Panc1 (cell line): ENCODE results near the gene CELA1. TPM values are rescaled to one million over a fixed set of nuclear protein-coding genes. Genes with fewer than 3 reads are reported as not detected.

Source experiments
- ATAC-seq: fragments of 200-7000 bp; cut with Tn5 transposase; 2 replicates; pipeline ENCODE4 v1.9.1; 2020; ENCODE audit warnings: mild to moderate bottlenecking, moderate library complexity
- BruUV-seq: library from RNA; stranded (reverse); fragments of 400-500 nt; replicated peaks from 2 replicates; lab custom pipeline; 2021; lab: Mats Ljungman, UMichigan
- CTCF ChIA-PET: fragments of 300-600 bp; sonication (Branson Sonifier 250); formaldehyde crosslinking; loops from one replicate; lab custom pipeline; 2022; ENCODE audit warnings: antibody characterized with exemption; lab: Charles Lee
- POLR2A ChIA-PET: fragments of 300-600 bp; sonication (Branson Sonifier 250); formaldehyde crosslinking; loops from one replicate; lab custom pipeline; 2022; ENCODE audit warnings: antibody characterized with exemption; lab: Charles Lee
- DNase-seq: peaks from one replicate; pipeline ENCODE4 v3.0.0-alpha.2; 2010; ENCODE audit warnings: low read depth, low spot score
- H3K27ac ChIP-seq: 2 replicates; pipeline ENCODE4 v1.5.1; 2011; ENCODE audit warnings: mild to moderate bottlenecking, low read length, inconsistent platforms
- H3K27me3 ChIP-seq: fragments of 200-500 bp; sonication (Bioruptor generic); 2 replicates; pipeline ENCODE4 v1.6.0; 2014; ENCODE audit warnings: low read length, inconsistent platforms; ENCODE audit not compliant: control insufficient read depth, insufficient read depth
- H3K36me3 ChIP-seq: fragments of 200-500 bp; sonication (Bioruptor generic); 2 replicates; pipeline ENCODE4 v1.5.1; 2014; ENCODE audit warnings: inconsistent platforms, mild to moderate bottlenecking, low read length, moderate library complexity; ENCODE audit not compliant: control insufficient read depth, insufficient read depth
- H3K4me1 ChIP-seq: 2 replicates; pipeline ENCODE4 v1.5.1; 2011; ENCODE audit warnings: inconsistent platforms, mild to moderate bottlenecking, low read length, moderate library complexity; ENCODE audit not compliant: control insufficient read depth, insufficient read depth
- H3K4me3 ChIP-seq, 2 experiments: 2 replicates each; pipeline ENCODE4 v1.5.1; 2011 to 2012; ENCODE audit warnings: low read depth in 2 of 2, low read length in 2 of 2, mild to moderate bottlenecking in 2 of 2, inconsistent platforms in 1 of 2, moderate library complexity in 1 of 2
- H3K9me3 ChIP-seq: fragments of 200-500 bp; sonication (Bioruptor generic); 2 replicates; pipeline ENCODE4 v1.5.1; 2014; ENCODE audit warnings: low read depth, mild to moderate bottlenecking, inconsistent platforms, low read length, moderate library complexity; ENCODE audit not compliant: control insufficient read depth, insufficient read depth
- POLR2AphosphoS5 ChIP-seq: IDR thresholded peaks from 2 replicates; pipeline ENCODE4 v1.6.1; 2012; ENCODE audit warnings: mild to moderate bottlenecking, low read depth, low read length, moderate library complexity
- REST ChIP-seq, 2 experiments: IDR thresholded peaks; 2 replicates each; pipeline ENCODE4 v1.6.1; 2011 to 2012; ENCODE audit warnings: low read depth in 2 of 2, control low read depth in 1 of 2, low read length in 1 of 2, mild to moderate bottlenecking in 1 of 2, moderate library complexity in 1 of 2; ENCODE audit not compliant: insufficient read depth in 1 of 2
- SIN3A ChIP-seq: IDR thresholded peaks from 2 replicates; pipeline ENCODE4 v1.6.1; 2012; ENCODE audit warnings: low read depth, mild to moderate bottlenecking, low read length, moderate library complexity, borderline replicate concordance; ENCODE audit not compliant: insufficient read depth
- TCF7L2 ChIP-seq: IDR thresholded peaks from 2 replicates; pipeline ENCODE4 v1.6.1; 2011; ENCODE audit warnings: mild to moderate bottlenecking, low read depth, low read length, inconsistent platforms
- in situ Hi-C: cut with HindIII; loops from 2 replicates; pipeline ENCODE4 v1.10.0; 2016; ENCODE audit warnings: low sequenced_read_pairs, low pct_unique_long_range_greater_than_20kb
- intact Hi-C: fragments of 100-400 bp; cut with micrococcal nuclease; formaldehyde crosslinking; loops from one replicate; pipeline ENCODE4 v1.10.0; 2022; ENCODE audit not compliant: unreplicated experiment
- total RNA-seq: library from RNA; stranded (reverse); gene quantifications from one replicate; pipeline ENCODE4 v1.2.1, GENCODE V29; 2021; ENCODE audit not compliant: unreplicated experiment
- TF ChIP-seq, protein P1 (sequence below): fragments of 450-650 bp; IDR thresholded peaks from 2 replicates; pipeline ENCODE4 v1.5.1; 2017; ENCODE audit warnings: mild to moderate bottlenecking

The CELA1 gene
- total RNA-seq, 1 experiment from 2014 or later, result not detected

DNA sequence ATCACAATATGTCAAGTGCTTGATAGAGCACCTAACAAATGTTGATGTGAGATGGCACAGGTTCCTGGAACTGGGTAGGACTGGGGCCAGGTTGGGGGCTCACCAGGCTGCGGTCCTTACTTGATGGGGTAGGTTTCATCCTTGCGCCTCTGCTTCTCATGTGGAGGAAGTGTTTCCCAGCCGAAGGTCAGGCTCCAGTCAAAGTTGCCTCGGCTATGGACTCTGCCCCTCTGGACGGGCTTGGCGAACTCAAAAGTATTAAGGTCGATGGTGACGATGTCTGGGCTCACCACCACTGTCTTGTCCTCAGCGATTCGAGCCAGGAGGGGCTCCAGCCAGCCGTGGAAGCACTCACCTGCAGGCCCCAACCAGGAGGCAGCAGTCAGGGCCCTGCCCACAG, 17.5 kb upstream of the CELA1 start:
- TF ChIP-seq REST (IDR thresholded peaks at IDR 0.05; ENCODE audit: insufficient read depth in 1 of 2, low read depth in 2 of 2, low read length in 1 of 2), result no peak
- TF ChIP-seq, protein P1, sequence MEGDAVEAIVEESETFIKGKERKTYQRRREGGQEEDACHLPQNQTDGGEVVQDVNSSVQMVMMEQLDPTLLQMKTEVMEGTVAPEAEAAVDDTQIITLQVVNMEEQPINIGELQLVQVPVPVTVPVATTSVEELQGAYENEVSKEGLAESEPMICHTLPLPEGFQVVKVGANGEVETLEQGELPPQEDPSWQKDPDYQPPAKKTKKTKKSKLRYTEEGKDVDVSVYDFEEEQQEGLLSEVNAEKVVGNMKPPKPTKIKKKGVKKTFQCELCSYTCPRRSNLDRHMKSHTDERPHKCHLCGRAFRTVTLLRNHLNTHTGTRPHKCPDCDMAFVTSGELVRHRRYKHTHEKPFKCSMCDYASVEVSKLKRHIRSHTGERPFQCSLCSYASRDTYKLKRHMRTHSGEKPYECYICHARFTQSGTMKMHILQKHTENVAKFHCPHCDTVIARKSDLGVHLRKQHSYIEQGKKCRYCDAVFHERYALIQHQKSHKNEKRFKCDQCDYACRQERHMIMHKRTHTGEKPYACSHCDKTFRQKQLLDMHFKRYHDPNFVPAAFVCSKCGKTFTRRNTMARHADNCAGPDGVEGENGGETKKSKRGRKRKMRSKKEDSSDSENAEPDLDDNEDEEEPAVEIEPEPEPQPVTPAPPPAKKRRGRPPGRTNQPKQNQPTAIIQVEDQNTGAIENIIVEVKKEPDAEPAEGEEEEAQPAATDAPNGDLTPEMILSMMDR, result no peak
- TF ChIP-seq POLR2AphosphoS5, result no peak
- TF ChIP-seq SIN3A, result no peak
- TF ChIP-seq TCF7L2, result no peak
- no peaks in the 10 kb centered on the region for H3K4me1 ChIP-seq
- ATAC-seq (no peak), DNase-seq (no peak)
- no peaks in the 10 kb centered on the region for H3K9me3 ChIP-seq
- no peak overlapping the region for H3K4me3 ChIP-seq
- no peak overlapping the region for H3K27ac ChIP-seq
- POLR2A ChIA-PET, result no interaction called here
- CTCF ChIA-PET, result no interaction called here
- no peaks in the 10 kb centered on the region for H3K36me3 ChIP-seq
- in situ Hi-C loops, result no loop called here
- no TSS peak for BruUV-seq
- intact Hi-C loops, result no loop called here
- H3K27me3 ChIP-seq, result no peaks in the 10 kb centered on the region

DNA sequence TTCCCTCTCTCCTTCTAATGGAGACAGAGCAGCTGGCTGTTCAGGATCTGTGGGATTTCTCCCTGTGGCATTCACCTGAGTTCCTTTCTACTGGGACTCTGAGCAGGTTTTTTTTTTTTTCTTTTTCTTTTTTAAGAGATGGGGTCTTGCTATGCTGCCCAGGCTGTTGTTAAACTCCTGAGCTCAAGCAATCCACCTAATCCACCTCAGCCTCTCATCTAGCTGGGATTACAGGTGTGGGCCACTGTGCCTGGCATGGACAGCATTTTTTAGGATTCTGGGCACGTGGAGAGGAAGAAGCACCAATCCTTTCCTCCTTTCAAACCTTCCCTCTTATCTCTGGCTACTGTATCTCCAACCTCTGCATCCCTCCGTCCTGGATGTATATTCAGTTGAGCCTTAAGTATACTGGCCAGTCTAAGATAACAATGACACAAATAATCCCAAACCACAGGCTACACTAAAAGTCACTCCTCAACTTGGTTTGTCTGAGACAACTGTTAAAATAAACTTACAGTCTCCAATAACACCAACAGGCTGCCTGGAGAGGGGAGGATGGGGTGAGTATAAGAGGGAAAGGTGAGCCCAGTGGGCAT, 16.4 kb upstream of the CELA1 start:
- intact Hi-C loops, result no loop called here
- ChIA-PET CTCF (no interaction called here), POLR2A (no interaction called here)
- H3K9me3 ChIP-seq, result no peaks in the 10 kb centered on the region
- no TSS peak for BruUV-seq
- in situ Hi-C loops, result no loop called here
- no peak for TF ChIP-seq SIN3A
- no peak for TF ChIP-seq REST (IDR thresholded peaks at IDR 0.05; ENCODE audit: insufficient read depth in 1 of 2, low read depth in 2 of 2, low read length in 1 of 2)
- TF ChIP-seq POLR2AphosphoS5, result no peak
- TF ChIP-seq, protein P1, result no peak
- TF ChIP-seq TCF7L2, result no peak
- H3K27me3 ChIP-seq, result no peaks in the 10 kb centered on the region
- H3K4me3 ChIP-seq, result no peak overlapping the region
- no peaks in the 10 kb centered on the region for H3K36me3 ChIP-seq
- DNase-seq (no peak), ATAC-seq (no peak)
- no peak overlapping the region for H3K27ac ChIP-seq
- no peaks in the 10 kb centered on the region for H3K4me1 ChIP-seq
